CD8-positive, alpha-beta T cell (primary cell): ENCODE results near the gene LRWD1. TPM values are rescaled to one million over a fixed set of nuclear protein-coding genes. Genes with fewer than 3 reads are reported as not detected.

Experiments used
- microRNA-seq: library from miRNA; unstranded; fragments of <30 nt; microRNA quantifications from one replicate; pipeline ENCODE4 v1.2.0, GENCODE V29; 2022; ENCODE audit warnings: borderline microRNAs expressed
- total RNA-seq, 46 experiments: library from RNA in 2 of 46; stranded (reverse) in 2 of 46; gene quantifications; one replicate each; pipeline ENCODE4 v1.2.3 and lab custom pipeline; 2021 to 2026

Gene LRWD1
- total RNA-seq, 2 experiments from 2014 or later, result 14.9 to 19.1 TPM

Small RNAs within 50 kb of the gene (microRNA-seq; reads per million reads assigned to microRNA genes)
- gene MIR4467, result not detected
- gene MIR5090, result 6.4 reads per million, percentile 37 among the genes with 10 or more reads in this experiment

Other genes with a start within 250 kb of the LRWD1 start
- gene SH2B2, start 178.1 kb upstream of the LRWD1 start, total RNA-seq, result 1 to 10 TPM in 1 of 2 experiments, under 1 TPM in 1; 0.72 to 1.8 TPM
- gene SPDYE6, start 108.5 kb upstream of the LRWD1 start, total RNA-seq, result not detected
- 10 to 100 TPM; 51.1 to 57.2 TPM for gene PRKRIP1, start 68.6 kb upstream of the LRWD1 start, total RNA-seq
- gene ORAI2, start 31.4 kb upstream of the LRWD1 start, total RNA-seq, result 10 to 100 TPM; 20.4 to 25.5 TPM
- gene ALKBH4, start 121 bp upstream of the LRWD1 start, total RNA-seq, result 1 to 10 TPM; 4.4 to 5.2 TPM
- gene POLR2J, start 13.9 kb downstream of the LRWD1 start, total RNA-seq, result 10 to 100 TPM; 37.4 to 42.9 TPM
- gene RASA4B, start 52.8 kb downstream of the LRWD1 start, total RNA-seq, result 10 to 100 TPM; 18.9 to 20.0 TPM
- 10 to 100 TPM; 62.3 to 63.8 TPM for gene UPK3BL2, start 78.7 kb downstream of the LRWD1 start, total RNA-seq
- gene SPDYE2, start 86.2 kb downstream of the LRWD1 start, total RNA-seq, result not detected
- gene POLR2J3, start 107.6 kb downstream of the LRWD1 start, total RNA-seq, result 10 to 100 TPM; 96.4 to 96.5 TPM
- 10 to 100 TPM; 64.4 to 67.6 TPM for gene RASA4, start 151.8 kb downstream of the LRWD1 start, total RNA-seq
- gene UPK3BL1, start 177.8 kb downstream of the LRWD1 start, total RNA-seq, result 10 to 100 TPM; 42.2 to 50.1 TPM
- gene SPDYE2B, start 185.3 kb downstream of the LRWD1 start, total RNA-seq, result not detected
- gene POLR2J2, start 206.7 kb downstream of the LRWD1 start, total RNA-seq, result 10 to 100 TPM; 22.9 to 24.8 TPM